CD4-positive, alpha-beta memory T cell (primary cell): ENCODE measurements around the gene SUMF2. TPM values are rescaled to one million over a fixed set of nuclear protein-coding genes. Genes with fewer than 3 reads are reported as not detected.
"Not testable (repeated sequence)": the region's sequence is repeated elsewhere in the genome, so short reads cannot be mapped to it uniquely, and the experiment has no call there.

Experiments used
- CTCF ChIA-PET: fragments of 350-600 bp; sonication (Branson Sonifier 250); formaldehyde crosslinking; loops from one replicate; lab custom pipeline; 2021; ENCODE audit warnings: inconsistent platforms; ENCODE audit not compliant: partially characterized antibody; lab: Charles Lee
- POLR2A ChIA-PET: fragments of 350-600 bp; sonication (Branson Sonifier 250); formaldehyde crosslinking; loops from one replicate; lab custom pipeline; 2021; ENCODE audit not compliant: partially characterized antibody; lab: Charles Lee
- DNase-seq, 5 donors: peaks; one replicate each; pipeline versions ENCODE4 v3.0.0 to v3.0.0-alpha.2; 2020 to 2022; ENCODE audit warnings: mixed read lengths in 1 of 5
- H3K27ac ChIP-seq: one replicate; pipeline ENCODE4 v1.7.0; 2013; ENCODE audit warnings: low read depth, low read length
- H3K27me3 ChIP-seq: 2 replicates; pipeline ENCODE4 v1.7.0; 2013; ENCODE audit warnings: mild to moderate bottlenecking, low read length, moderate library complexity; ENCODE audit not compliant: insufficient read depth
- H3K36me3 ChIP-seq: 2 replicates; pipeline ENCODE4 v1.7.0; 2013; ENCODE audit warnings: mild to moderate bottlenecking, low read length, moderate library complexity; ENCODE audit not compliant: insufficient read depth
- H3K4me1 ChIP-seq: 2 replicates; pipeline ENCODE4 v1.7.0; 2013; ENCODE audit warnings: mild to moderate bottlenecking, low read length, moderate library complexity; ENCODE audit not compliant: insufficient read depth
- H3K4me3 ChIP-seq, 2 donors: one replicate each; pipeline ENCODE4 v1.7.0; 2013; ENCODE audit warnings: low read length in 2 of 2, mild to moderate bottlenecking in 1 of 2
- H3K9me3 ChIP-seq, 2 donors: one replicate each; pipeline ENCODE4 v1.7.0; 2013; ENCODE audit warnings: low read length in 2 of 2, control low read depth in 1 of 2; ENCODE audit not compliant: control insufficient read depth in 1 of 2
- H3K27ac Mint-ChIP-seq, 7 donors: one replicate each; pipeline ENCODE4 v1.8.0; 2020 to 2021; ENCODE audit warnings: mixed read lengths in 7 of 7, mild to moderate bottlenecking in 6 of 7, inconsistent platforms in 3 of 7, moderate library complexity in 3 of 7
- H3K27me3 Mint-ChIP-seq, 2 donors: one replicate each; pipeline ENCODE4 v1.8.0; 2020 to 2021; ENCODE audit warnings: mixed read lengths in 2 of 2
- H3K36me3 Mint-ChIP-seq, 2 donors: one replicate each; pipeline ENCODE4 v1.8.0; 2020 to 2021; ENCODE audit warnings: mixed read lengths in 2 of 2, inconsistent platforms in 1 of 2, mild to moderate bottlenecking in 1 of 2
- H3K4me1 Mint-ChIP-seq, 4 donors: one replicate each; pipeline ENCODE4 v1.8.0; 2020 to 2021; ENCODE audit warnings: mixed read lengths in 4 of 4, mild to moderate bottlenecking in 1 of 4
- H3K4me3 Mint-ChIP-seq, 8 donors: one replicate each; pipeline ENCODE4 v1.8.0; 2020 to 2021; ENCODE audit warnings: mixed read lengths in 8 of 8, mild to moderate bottlenecking in 7 of 8, moderate library complexity in 6 of 8, inconsistent platforms in 3 of 8
- H3K9me3 Mint-ChIP-seq, 8 donors: one replicate each; pipeline ENCODE4 v1.8.0; 2020 to 2021; ENCODE audit warnings: mixed read lengths in 8 of 8, mild to moderate bottlenecking in 5 of 8, inconsistent platforms in 3 of 8, moderate library complexity in 1 of 8
- intact Hi-C: fragments of 100-400 bp; cut with micrococcal nuclease; formaldehyde crosslinking; loops from one replicate; pipeline ENCODE4 v1.15.1; 2023
- polyA plus RNA-seq, 2 donors: library from polyadenylated mRNA; unstranded; fragments of 300-500 nt; fragmentation: Illumina TruSeq; gene quantifications; one replicate each; pipeline ENCODE4 v1.2.3, GENCODE V29; 2021
- total RNA-seq, 2 experiments: library from RNA; stranded (reverse); gene quantifications; one replicate each; pipeline ENCODE4 v1.2.3, GENCODE V29; 2021

The SUMF2 gene
- total and polyA plus RNA-seq, 4 experiments from 2014 or later = 79.9 to 177 (median 164) TPM

DNA sequence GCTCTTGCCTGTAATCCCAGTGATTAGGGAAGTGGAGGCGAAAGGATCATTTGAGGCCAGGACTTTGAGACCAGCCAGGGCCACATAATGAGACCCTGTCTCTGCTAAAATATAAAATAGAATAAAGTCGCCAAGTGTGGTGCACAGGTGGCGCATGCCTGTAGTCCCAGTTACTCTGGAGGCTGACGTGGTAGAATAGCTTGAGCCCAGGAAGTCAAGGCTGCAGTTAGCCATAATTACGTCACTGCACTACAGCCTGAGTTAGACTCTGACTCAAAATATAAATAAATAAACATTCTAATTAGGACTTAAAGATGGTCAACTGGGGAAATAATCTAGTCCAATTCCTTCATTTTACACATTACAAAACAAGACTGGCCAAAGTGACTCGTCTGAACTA, 41.4 kb downstream of the SUMF2 start:
- Mint-ChIP-seq H3K9me3 (peaks cover 0 to 2% (median 0%) of the 10 kb centered on the region in 8 donors), H3K27me3 (peaks cover 0 to 2% of the 10 kb centered on the region in 2 donors)

DNA sequence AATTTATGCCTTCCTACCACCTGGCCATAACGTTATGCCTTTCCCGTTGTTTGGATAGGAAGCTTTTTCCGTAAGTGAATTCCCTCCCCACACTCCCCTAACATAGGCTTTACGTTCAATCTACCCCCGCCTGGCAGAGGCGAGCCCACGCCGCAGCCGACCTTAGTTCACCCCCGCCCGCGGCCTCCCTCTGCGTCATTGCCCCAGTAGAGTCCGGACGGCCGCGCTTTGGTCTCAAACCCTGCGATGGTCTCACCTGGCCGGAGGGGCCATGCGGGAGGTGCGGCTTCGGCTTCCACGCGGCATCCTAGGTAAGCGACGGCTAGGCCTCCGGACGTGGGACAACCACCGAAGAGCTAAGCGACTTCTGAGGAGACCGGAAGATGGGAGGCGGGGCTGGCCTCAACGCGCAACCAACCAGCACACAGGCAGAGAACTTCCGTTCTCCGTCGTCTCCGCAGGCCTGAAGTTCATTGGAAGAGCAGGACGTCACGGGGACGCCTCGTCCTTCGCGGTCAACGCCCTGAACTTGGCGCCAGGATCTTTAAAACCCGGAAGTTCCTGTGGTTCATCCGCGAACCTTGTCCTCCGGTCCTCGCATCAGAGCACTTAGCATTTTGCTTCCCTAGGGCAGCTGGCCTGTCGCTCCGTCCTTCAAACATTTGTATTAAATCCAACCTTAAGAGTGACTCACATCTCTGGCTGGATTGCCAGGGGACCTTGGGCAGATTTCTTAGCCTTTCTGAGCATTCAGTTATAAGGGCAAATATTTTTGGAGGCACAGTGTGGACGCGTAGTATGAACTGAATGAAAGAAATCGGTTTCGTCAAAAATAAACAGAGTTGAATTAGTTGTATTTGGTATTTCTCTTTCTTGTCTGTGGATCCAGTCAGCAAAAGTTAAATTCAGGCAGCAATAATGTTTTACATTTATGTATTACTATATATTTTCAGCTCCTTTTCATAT, 42.3 kb downstream of the SUMF2 start, which contains the start of gene CHCHD2:
CHCHD2 (minus strand) TSS at position 369 of the 966 bp plus-strand sequence; CDS start at position 306, 63 bp downstream.
- POLR2A ChIA-PET = interaction anchor here (0.6 to 2.6 kb wide), 15 partner anchors 10 to 1347 kb away, joined by 3 to 21 read pairs (median 5); partner anchors contain the start of genes CCT6A, MRPS17, NIPSNAP2 and NUPR2
- peaks cover 11 to 36% of the 10 kb centered on the region in 2 donors for H3K36me3 Mint-ChIP-seq
- Histone ChIP-seq H3K9me3 (no peaks in the 10 kb centered on the region), H3K27ac (peak within 1 kb of the TSS; percentile 95), H3K4me1 (peaks cover 28% of the 10 kb centered on the region), H3K27me3 (no peaks in the 10 kb centered on the region), H3K36me3 (peaks cover 21% of the 10 kb centered on the region), H3K4me3 (peak within 1 kb of the TSS; percentile 71 to 98)
- H3K9me3 Mint-ChIP-seq = peaks cover 0 to 2% (median 0%) of the 10 kb centered on the region in 8 donors
- H3K27ac Mint-ChIP-seq = peak within 1 kb of the TSS; percentile 92 to 99 (median 98)
- peak; percentile 92 to 98 (median 95) for DNase-seq
- intact Hi-C loops = loop anchor here (1.0 to 5.0 kb wide), 8 partner anchors 42 to 1347 kb away; partner anchors contain the start of genes CCT6A, LANCL2, MRPS17 and PSPH
- peaks cover 16 to 46% (median 27%) of the 10 kb centered on the region in 4 donors for H3K4me1 Mint-ChIP-seq
- H3K4me3 Mint-ChIP-seq = peak within 1 kb of the TSS; percentile 96 to 99 (median 97)
- CTCF ChIA-PET = interaction anchor here (0.9 to 3.0 kb wide), 2 partner anchors 32 to 52 kb away, joined by 3 to 7 read pairs; no protein-coding TSS in a partner anchor
- H3K27me3 Mint-ChIP-seq = peaks cover 0 to 2% of the 10 kb centered on the region in 2 donors

More for the DNA sequence above, 41.4 kb downstream of the SUMF2 start:
- peak overlapping the region; percentile 92 to 99 (median 98) for H3K27ac Mint-ChIP-seq
- H3K27me3 ChIP-seq = no peaks in the 10 kb centered on the region
- ChIA-PET CTCF (interaction anchor here (3.0 kb wide), 1 partner anchor 31 kb away, joined by 7 read pairs; no protein-coding TSS in a partner anchor), POLR2A (interaction anchor here (0.6 to 2.6 kb wide), 11 partner anchors 22 to 1346 kb away, joined by 3 to 21 read pairs (median 5); partner anchors contain the start of genes CCT6A, MRPS17, PSPH and SEC61G)
- peaks cover 28% of the 10 kb centered on the region for H3K4me1 ChIP-seq
- intact Hi-C loops = loop anchor here (5.0 kb wide), 1 partner anchor 218 kb away; the partner anchor contains the start of gene ZNF713
- peaks cover 30% of the 10 kb centered on the region for H3K36me3 ChIP-seq
- H3K4me3 ChIP-seq = peak overlapping the region; percentile 71 to 98
- H3K4me3 Mint-ChIP-seq = peak overlapping the region; percentile 96 to 99 (median 97)
- peaks cover 16 to 46% (median 27%) of the 10 kb centered on the region in 4 donors for H3K4me1 Mint-ChIP-seq
- no peaks in the 10 kb centered on the region for H3K9me3 ChIP-seq
- peak overlapping the region; percentile 95 for H3K27ac ChIP-seq
- peak; percentile 30 to 72 (median 49) for DNase-seq
- peaks cover 19 to 45% of the 10 kb centered on the region in 2 donors for H3K36me3 Mint-ChIP-seq

DNA sequence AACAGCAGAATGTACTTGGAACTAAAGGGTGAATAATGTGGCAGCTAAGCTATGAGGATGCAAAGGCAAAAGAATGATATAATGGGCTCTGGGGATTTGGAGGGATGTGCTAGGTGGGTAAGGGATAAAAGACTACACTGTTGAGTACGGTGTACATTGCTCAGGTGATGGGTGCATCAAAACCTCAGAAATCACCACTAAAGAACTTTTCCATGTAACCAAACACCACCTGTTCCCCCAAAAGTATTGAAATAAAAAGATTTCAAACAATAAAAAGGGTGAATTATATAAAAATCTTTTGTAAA, 43.8 kb downstream of the SUMF2 start:
- Mint-ChIP-seq H3K4me1 (peaks cover 16 to 43% (median 27%) of the 10 kb centered on the region in 4 donors), H3K36me3 (peaks cover 5 to 26% of the 10 kb centered on the region in 2 donors), H3K4me3 (peak overlapping the region; percentile 15 to 99 (median 96)), H3K27ac (peak overlapping the region in 3 of 7 donors; percentile 70 to 83 (median 74)), H3K9me3 (peaks cover 0 to 2% (median 0%) of the 10 kb centered on the region in 8 donors), H3K27me3 (peaks cover 0 to 2% of the 10 kb centered on the region in 2 donors)
- ChIA-PET POLR2A (interaction anchor here (1.1 kb wide), 1 partner anchor 56 kb away, joined by 4 read pairs; the partner anchor contains the start of gene CCT6A), CTCF (interaction anchor here (1.0 kb wide), 1 partner anchor 42 kb away, joined by 3 read pairs; no protein-coding TSS in a partner anchor)
- Histone ChIP-seq H3K4me3 (no peak overlapping the region), H3K36me3 (peaks cover 8% of the 10 kb centered on the region), H3K27me3 (no peaks in the 10 kb centered on the region), H3K27ac (no peak overlapping the region), H3K4me1 (peaks cover 28% of the 10 kb centered on the region), H3K9me3 (no peaks in the 10 kb centered on the region)
- intact Hi-C loops = loop anchor here (1.0 to 5.0 kb wide), 2 partner anchors 143 to 221 kb away; partner anchors contain the start of gene ZNF713
- DNase-seq = no peak

DNA sequence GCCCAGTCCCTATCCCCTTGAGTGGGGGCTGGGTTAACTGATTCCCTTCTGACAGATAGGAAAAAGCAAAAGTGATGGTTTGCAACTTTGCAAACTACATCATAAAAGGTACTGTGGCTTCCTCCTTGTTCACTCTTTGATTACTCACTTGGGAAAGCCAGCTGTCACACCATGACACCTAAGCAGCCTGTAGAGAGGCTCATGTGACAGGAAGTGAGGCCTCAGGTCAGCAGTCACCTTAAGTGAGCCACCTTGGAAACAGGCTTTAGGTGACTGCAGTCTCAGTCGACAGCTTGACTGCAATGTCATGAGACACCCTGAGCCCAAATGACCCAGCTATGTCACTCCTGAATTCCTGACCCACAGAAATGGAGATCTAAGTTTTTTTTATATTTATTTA, 46.5 kb downstream of the SUMF2 start:
- Histone ChIP-seq H3K4me1 (peaks cover 10% of the 10 kb centered on the region), H3K36me3 (no peaks in the 10 kb centered on the region), H3K4me3 (no peak overlapping the region), H3K27me3 (no peaks in the 10 kb centered on the region), H3K27ac (no peak overlapping the region), H3K9me3 (no peaks in the 10 kb centered on the region)
- no peak overlapping the region for H3K27ac Mint-ChIP-seq
- H3K27me3 Mint-ChIP-seq = peaks cover 0 to 2% of the 10 kb centered on the region in 2 donors
- intact Hi-C loops = no loop called here
- ChIA-PET POLR2A (interaction anchor here (0.8 kb wide), 1 partner anchor 19 kb away, joined by 3 read pairs; no protein-coding TSS in a partner anchor), CTCF (no interaction called here)
- peaks cover 10 to 24% (median 17%) of the 10 kb centered on the region in 4 donors for H3K4me1 Mint-ChIP-seq
- H3K36me3 Mint-ChIP-seq = peaks cover 0 to 12% of the 10 kb centered on the region in 2 donors
- peaks cover 0 to 2% (median 0%) of the 10 kb centered on the region in 8 donors for H3K9me3 Mint-ChIP-seq
- no peak overlapping the region for H3K4me3 Mint-ChIP-seq
- no peak for DNase-seq

DNA sequence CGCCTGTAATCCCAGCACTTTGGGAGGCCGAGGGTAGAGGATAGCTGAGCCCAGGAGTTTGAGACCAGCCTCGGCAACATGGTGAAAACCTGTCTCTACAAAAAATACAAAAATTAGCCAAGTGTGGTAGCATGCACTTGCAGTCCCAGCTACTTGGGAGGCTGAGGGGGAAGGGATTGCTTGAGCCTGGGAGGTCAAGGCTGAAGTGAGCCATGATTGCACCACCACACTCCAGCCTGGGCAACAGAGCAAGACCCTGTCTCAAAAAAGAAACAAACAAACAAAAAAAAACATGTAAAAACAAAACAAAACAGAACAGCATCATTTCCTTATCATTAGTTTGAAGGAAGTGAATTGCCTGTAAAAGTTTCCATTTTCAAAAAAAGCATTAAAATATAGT, 48.2 kb downstream of the SUMF2 start:
- H3K4me1 Mint-ChIP-seq, H3K4me3 ChIP-seq, DNase-seq, CTCF ChIA-PET, H3K4me1 ChIP-seq, H3K27ac ChIP-seq, H3K27me3 ChIP-seq, intact Hi-C loops, H3K27me3 Mint-ChIP-seq, H3K9me3 Mint-ChIP-seq, H3K27ac Mint-ChIP-seq, H3K9me3 ChIP-seq, H3K36me3 Mint-ChIP-seq, H3K36me3 ChIP-seq, POLR2A ChIA-PET, H3K4me3 Mint-ChIP-seq: not testable (repeated sequence)

DNA sequence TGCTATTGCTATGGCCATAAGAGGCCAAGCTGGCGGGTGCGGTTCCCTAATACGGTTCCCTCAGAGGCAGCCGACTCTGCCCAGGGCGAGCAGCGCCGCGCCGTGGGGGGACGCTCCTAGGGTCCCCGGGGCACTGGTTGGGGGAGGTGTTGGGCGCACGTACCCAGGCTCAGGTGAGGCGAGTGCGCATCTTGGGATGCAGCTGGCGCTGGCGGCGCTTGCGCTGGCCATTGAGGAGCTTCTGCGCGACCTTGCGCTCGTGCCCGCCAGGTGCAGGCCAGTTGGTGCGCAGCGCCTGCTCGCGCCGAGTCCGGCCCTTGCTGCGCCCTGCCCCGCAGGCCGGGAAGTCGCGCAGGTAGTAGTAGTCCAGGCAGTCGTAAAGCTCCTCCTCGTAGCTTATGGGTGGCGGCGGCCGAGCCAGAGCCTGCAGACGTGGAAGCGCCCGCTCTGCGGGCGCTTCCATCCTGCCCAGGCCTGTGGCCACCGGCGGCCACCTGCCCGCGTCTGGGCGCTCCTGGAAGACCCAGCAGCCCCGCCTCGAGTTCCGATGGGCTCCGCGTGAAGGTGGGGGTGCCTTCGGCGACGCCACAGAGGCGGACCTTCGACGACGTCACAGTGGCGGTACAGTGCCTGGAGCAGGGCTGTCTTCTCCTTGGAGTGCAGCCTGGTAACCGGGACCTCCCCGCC, 51.9 kb downstream of the SUMF2 start, which contains the start of gene NUPR2:
NUPR2 (minus strand) TSS at position 566 of the 687 bp plus-strand sequence; CDS start at position 463, 103 bp downstream.
- Mint-ChIP-seq H3K9me3 (no peaks in the 10 kb centered on the region), H3K36me3 (no peaks in the 10 kb centered on the region), H3K27me3 (peaks cover 13 to 22% of the 10 kb centered on the region in 2 donors), H3K4me1 (peaks cover 0 to 1% (median 0%) of the 10 kb centered on the region in 4 donors), H3K27ac (no peak within 1 kb of the TSS), H3K4me3 (peak within 1 kb of the TSS in 2 of 8 donors; percentile 21 to 61)
- no peaks in the 10 kb centered on the region for H3K36me3 ChIP-seq
- no peak for DNase-seq
- no peak within 1 kb of the TSS for H3K27ac ChIP-seq
- no peaks in the 10 kb centered on the region for H3K9me3 ChIP-seq
- H3K4me3 ChIP-seq = no peak within 1 kb of the TSS
- ChIA-PET CTCF (no interaction called here), POLR2A (interaction anchor here (1.1 to 1.2 kb wide), 2 partner anchors 9 to 151 kb away, joined by 3 read pairs; partner anchors contain the start of gene NIPSNAP2)
- intact Hi-C loops = no loop called here
- no peaks in the 10 kb centered on the region for H3K27me3 ChIP-seq
- no peaks in the 10 kb centered on the region for H3K4me1 ChIP-seq
